Activated CD4-positive, alpha-beta T cell treated with anti-CD3 and anti-CD28 coated beads for 4 hours (primary cell): ENCODE measurements around the gene WDTC1.
A peak's percentile ranks its signal among the peaks of the same experiment; 100 is the strongest.

Experiments
- DNase-seq, 2 donors: peaks; one replicate each; pipeline ENCODE4 v3.0.0-alpha.2; 2020

WDTC1 gene

GRCh38 chr1:27339213-27339612 lies 104.8 kb downstream of the WDTC1 start:
- DNase-seq = no peak

DNA sequence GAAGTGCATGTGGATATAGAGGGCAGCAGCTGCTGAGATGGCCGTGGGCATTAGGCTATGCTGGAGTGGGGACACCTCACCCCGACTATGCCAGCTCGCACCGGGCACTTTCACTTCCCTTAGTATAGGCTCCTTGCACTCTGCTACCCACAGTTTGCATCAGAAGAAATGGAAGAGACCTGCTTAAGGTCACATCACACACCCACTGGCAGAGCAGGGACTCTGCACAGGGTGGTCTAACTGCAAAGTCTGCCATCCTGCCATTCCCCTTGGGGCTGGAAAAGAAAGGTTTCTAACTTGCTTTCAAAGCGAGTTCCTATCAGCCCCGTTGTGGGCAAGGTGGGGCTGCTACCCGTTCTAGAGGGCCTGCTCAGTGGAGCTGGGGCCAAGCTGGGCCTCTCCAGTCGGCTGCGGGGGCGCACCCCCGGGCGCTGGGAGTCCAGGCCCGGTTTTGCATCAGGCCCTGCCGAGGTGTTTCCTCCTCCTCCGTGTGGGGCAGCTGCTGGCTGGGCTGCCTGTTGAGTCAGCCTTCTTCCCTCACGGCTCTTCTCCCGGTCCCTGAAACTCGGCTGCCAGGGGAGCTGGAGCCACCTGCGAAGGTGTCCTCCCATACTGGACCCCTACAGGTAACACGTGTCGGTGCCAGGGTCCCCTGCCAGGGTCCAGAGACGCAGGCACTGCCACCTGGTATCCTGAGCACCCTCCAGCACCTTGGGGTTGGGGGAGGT lies 107.3 kb downstream of the WDTC1 start, which contains the start of gene SYTL1:
TSS of gene SYTL1 (plus strand) at position 498 of the 728 bp plus-strand sequence. CDS start 3,313 bp downstream, outside the sequence.
- DNase-seq = peak; percentile 52 to 62

DNA sequence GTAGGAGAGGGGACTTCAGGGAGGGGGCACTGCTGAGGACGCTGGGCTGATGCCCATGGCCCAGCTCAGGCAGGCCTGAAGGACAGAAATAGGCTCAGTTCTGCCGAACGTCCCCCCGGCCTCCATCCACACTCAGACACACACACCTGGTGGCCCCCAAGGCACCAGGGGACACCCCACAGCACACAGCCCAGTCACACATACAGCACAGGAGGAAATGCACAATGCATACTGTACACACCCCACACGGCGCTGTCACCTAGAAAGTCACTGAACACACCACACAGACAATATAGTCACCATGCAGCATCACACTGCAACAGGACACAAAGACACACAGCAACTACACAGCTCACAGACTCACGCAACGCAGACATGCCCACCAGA lies 108.0 kb downstream of the WDTC1 start:
- DNase-seq = peak in 1 of 2 donors; percentile 44

GRCh38 chr1:27342778-27343638 lies 108.6 kb downstream of the WDTC1 start:
- peak; percentile 83 to 91 for DNase-seq

- DNase-seq = no peak
Observed at GRCh38 chr1:27343639-27344025, 109.2 kb downstream of the WDTC1 start.

DNA sequence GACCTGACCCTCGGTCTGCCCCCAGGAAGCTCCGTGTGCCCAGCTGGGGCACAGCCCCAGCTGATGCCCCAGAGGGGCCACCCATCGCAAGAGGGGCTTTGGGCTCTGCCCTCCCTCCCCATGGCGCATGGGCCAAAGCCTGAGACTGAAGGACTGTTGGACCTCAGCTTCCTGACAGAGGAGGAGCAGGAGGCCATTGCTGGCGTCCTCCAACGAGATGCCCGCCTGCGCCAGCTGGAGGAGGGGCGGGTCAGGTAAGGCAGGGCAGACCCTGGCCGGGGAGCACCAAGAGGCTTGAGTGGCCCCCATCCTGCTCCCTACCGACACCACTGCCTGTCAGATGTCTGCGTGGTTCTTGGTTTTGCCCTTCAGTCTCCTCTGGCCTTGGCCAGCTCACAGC lies 110.8 kb downstream of the WDTC1 start:
- no peak for DNase-seq

GRCh38 chr1:27346357-27346756 lies 111.9 kb downstream of the WDTC1 start:
- no peak for DNase-seq

- DNase-seq = no peak
Observed at GRCh38 chr1:27346991-27347624, 112.7 kb downstream of the WDTC1 start.

DNA sequence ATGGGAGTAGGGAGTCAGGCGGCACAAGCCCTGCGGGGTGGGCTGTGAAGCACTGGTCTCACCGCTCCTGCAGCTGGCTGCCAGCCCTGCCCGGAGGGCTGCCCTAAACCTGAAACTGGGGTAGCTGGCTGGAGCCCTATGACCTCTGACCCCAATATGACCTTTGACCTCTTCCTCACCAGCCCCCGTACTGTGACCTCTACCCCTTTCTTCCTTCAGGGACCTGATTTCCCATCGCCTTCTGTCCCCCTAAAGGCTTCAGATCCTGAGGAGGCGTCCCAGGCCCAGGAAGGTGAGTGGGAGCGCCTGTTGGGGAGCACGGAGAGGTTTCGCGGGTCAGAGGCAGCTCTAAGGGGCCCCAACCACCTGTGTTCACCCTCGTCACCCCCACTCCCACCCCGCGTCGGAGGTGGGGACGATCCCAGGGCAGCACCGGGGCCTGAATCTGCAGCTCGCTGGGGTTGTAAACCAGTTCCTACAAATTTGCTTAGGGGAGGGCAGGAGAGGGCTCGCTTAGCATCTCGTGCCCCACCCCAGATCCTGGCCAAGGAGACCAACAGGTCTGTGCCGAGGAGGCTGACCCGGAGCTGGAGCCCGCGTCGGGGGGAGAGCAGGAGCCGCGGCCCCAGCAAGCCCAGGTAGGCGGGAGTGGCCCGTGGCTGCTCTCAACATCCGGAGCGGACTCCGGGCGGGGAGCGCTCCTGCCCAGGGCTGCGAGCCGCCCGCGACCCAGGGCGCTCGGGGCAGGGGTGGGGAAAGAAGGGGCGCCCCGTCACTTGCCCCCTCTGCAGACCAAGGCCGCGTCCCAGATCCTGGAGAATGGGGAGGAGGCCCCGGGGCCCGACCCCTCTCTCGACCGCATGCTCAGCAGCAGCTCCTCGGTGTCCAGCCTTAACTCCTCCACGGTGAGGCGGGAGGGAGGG lies 114.7 kb downstream of the WDTC1 start:
- no peak for DNase-seq

GRCh38 chr1:27349784-27350662 lies 115.6 kb downstream of the WDTC1 start:
- DNase-seq = no peak

GRCh38 chr1:27350663-27351540 lies 116.5 kb downstream of the WDTC1 start:
- no peak for DNase-seq

DNA sequence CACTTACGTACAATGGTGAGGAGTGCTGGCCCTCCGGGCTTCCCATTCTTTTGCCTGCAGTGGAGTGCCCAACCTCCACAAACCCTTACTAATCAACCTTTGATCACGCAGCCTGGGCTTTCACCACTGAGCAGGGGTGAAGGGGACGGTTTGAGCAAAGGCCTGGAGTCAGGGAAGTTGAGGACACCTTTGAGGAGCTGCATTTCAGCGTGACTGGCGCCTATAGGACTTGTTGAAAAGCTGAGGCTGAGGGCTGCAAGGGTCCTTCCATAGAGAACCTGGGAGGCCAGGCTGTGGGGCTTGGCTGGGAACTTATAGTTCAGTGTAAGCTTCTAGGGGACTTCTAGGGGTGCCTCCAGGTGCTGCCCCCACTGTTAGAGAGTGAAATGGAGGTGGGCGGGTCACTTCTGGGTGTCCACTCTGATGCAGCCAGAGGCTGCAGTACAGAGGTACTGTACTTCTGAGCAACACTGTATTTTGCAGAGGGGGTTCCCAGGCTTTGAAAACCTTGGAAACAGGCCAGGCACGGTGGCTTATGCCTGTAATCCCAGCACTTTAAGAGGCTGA lies 117.2 kb downstream of the WDTC1 start:
- no peak for DNase-seq

DNA sequence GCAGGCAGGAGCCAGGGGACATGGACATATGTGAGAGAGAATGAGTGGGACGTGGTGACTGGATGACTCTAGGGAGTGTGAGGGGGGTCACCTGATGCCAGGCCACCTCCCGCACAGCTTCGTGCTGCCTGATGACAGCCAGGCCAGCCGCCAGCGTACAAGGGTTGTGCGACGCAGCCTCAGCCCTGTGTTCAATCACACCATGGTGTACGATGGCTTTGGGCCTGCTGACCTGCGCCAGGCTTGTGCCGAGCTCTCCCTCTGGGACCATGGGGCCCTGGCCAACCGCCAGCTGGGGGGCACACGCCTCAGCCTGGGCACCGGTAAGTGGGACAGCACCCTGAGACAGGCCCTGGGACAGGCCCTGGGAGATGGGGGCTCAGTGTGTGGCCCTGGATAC lies 118.7 kb downstream of the WDTC1 start:
- no peak for DNase-seq

GRCh38 chr1:27353629-27354028 lies 119.2 kb downstream of the WDTC1 start:
- no peak for DNase-seq

- DNase-seq = no peak
Observed at GRCh38 chr1:27355683-27356082, 121.3 kb downstream of the WDTC1 start.

DNA sequence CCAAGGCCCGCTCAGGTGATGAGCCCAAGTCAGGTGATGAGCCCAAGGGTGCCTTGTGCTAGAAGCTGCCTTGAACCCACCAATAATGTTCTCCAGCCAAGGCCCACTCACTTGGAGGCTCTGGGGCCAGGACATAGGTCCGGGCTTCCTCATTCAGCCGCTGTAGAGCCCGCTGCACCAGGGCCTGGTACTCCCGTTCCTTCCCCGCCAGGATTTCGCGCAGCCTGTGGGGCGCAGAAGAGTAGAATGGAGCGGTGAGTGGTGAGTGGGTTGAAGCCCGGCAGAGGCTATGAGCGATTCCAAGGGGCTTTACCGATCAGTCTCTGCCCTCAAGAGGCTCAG lies 121.8 kb downstream of the WDTC1 start:
- no peak for DNase-seq

DNA sequence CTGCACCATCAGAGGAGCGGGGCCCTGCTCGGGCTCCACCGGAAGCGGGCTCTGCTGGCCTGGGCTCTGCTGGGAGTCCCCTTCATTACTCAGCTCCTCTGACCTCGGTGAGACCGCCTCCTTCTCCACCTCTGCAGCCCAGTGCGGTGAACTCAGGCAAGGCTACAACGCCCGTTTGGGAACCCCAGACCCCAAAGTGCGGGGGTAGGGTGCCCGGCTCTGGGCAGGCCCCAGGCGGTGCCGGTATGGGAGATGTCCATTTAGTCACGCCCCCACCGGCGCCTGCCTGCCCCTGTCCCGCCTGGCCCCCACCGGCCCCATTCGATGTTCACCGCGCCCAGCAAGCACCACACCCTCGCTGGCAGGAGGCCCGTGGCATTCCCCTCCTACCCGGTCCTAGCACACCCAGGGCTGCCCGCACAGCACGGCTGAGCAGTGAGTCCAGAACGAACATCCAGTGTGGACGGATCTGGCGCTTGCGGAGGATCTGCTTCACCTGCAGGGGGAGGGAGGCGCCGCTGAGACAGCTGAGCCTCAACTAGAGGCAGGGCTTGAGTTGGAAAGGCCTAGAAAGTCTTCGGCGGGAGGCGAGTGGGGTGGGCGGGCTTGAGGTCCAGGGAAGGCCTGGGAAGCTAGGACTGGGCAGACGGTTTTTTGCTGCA lies 122.3 kb downstream of the WDTC1 start:
- DNase-seq = peak in 1 of 2 donors; percentile 35

DNA sequence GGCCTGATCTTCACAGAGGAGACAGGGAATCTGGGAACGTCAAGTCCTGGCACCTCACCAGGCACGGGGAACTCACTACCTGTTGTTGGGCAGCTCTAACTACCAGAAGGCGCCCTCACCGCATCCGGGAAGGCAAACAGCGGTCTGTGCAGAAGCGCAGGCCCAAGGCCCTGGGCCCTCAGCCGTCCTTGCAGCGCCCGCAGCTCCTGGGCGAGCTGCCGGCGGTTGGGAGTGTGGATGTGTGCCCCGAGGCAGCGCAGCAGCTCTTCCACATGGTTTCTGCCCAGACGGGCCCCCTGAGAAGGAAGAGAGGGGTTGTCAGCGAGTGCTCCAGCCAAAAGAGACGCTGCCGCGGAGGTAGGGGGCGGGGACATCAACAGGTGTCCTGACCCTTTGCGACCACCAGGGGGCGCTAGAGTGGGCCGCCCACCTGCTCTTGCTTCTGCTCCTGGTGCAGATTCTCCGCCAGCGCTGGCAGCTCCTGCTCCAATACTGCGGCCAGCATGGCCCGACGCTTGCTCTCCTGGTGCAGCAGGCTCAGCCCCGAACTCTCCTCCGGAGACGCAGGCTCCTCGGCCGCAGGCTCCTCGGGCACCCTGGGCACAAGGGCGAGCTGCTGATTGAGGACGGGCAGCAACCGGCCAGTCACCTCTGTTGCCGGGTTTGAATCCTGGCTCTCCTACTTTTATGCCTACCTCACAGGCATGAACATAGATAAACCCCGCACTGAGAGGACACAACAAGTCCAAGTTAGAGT lies 123.0 kb downstream of the WDTC1 start:
- DNase-seq = peak; percentile 75 to 78
